HepG2 (cell line): ENCODE results near the gene TH. TPM values are rescaled to one million over a fixed set of nuclear protein-coding genes. Genes with fewer than 3 reads are reported as not detected.

ENCODE experiments used
- ATF7 ChIP-seq, 2 experiments: fragments of 450-650 bp in 1 of 2; sonication (generic) in 1 of 2; formaldehyde crosslinking in 1 of 2; IDR thresholded peaks; 2 replicates each; pipeline versions ENCODE4 v1.4.0 to v1.6.1; 2016 to 2020; ENCODE audit warnings: antibody characterized with exemption in 1 of 2, mild to moderate bottlenecking in 1 of 2, missing genetic modification reagents in 1 of 2
- FOXJ3 ChIP-seq: sonication (generic); formaldehyde crosslinking; IDR thresholded peaks from 2 replicates; pipeline ENCODE4 v1.4.0; 2020; ENCODE audit warnings: missing genetic modification reagents, mild to moderate bottlenecking, borderline replicate concordance
- MAF1 ChIP-seq: sonication (generic); formaldehyde crosslinking; IDR thresholded peaks from 2 replicates; pipeline ENCODE4 v1.5.0; 2020; ENCODE audit warnings: missing genetic modification reagents, borderline replicate concordance
- MTF2 ChIP-seq: sonication (generic); formaldehyde crosslinking; IDR thresholded peaks from 2 replicates; pipeline ENCODE4 v1.5.0; 2020; ENCODE audit warnings: missing genetic modification reagents, borderline replicate concordance
- ONECUT2 ChIP-seq: sonication (generic); formaldehyde crosslinking; IDR thresholded peaks from 2 replicates; pipeline ENCODE4 v1.4.0; 2020; ENCODE audit warnings: missing genetic modification reagents
- ZNF160 ChIP-seq: sonication (generic); formaldehyde crosslinking; IDR thresholded peaks from 2 replicates; pipeline ENCODE4 v1.8.0; 2022; ENCODE audit warnings: mild to moderate bottlenecking, inconsistent platforms, missing genetic modification reagents
- ZNF660 ChIP-seq: sonication (generic); formaldehyde crosslinking; IDR thresholded peaks from 2 replicates; pipeline ENCODE4 v1.5.1; 2020; ENCODE audit warnings: mild to moderate bottlenecking, low read depth, missing genetic modification reagents, borderline replicate concordance
- polyA plus RNA-seq, 8 experiments: library from polyadenylated mRNA; depleted of rRNA in 3 of 8; stranded (reverse) in 7 of 8; unstranded in 1 of 8; fragments of >200 nt; fragmentation: Illumina TruSeq in 4 of 8; extraction: Trizol in 4 of 8; gene quantifications; 2 replicates each; pipeline versions ENCODE4 v1.2.1 to v1.2.3, GENCODE V29; 2011 to 2016; ENCODE audit warnings: low read depth in 4 of 8, missing spikeins in 1 of 8, mixed read lengths in 1 of 8; ENCODE audit not compliant: insufficient read depth in 1 of 8
- total RNA-seq, 5 experiments: library from RNA; depleted of rRNA; stranded (reverse); fragments of >200 nt; fragmentation: Illumina TruSeq; extraction: Trizol; gene quantifications; 2 replicates each; pipeline ENCODE4 v1.2.3, GENCODE V29; 2016; ENCODE audit warnings: low read depth in 1 of 5
- TF ChIP-seq, protein P1 (sequence below): sonication (generic); formaldehyde crosslinking; IDR thresholded peaks from 2 replicates; pipeline ENCODE4 v1.4.0; 2020; ENCODE audit warnings: mild to moderate bottlenecking, missing genetic modification reagents
- TF ChIP-seq, protein P2 (sequence below): sonication (generic); formaldehyde crosslinking; IDR thresholded peaks from 2 replicates; pipeline ENCODE4 v1.9.0; 2021; ENCODE audit warnings: mild to moderate bottlenecking, missing genetic modification reagents
- TF ChIP-seq, protein P3 (sequence below): fragments of 450-650 bp; IDR thresholded peaks from 2 replicates; pipeline ENCODE4 v1.6.1; 2017
- TF ChIP-seq, protein P4 (sequence below): IDR thresholded peaks from 2 replicates; pipeline ENCODE4 v1.6.1; 2012; ENCODE audit warnings: low read depth, low read length, improper control_type of control experiment

TH gene
- total and polyA plus RNA-seq, 2 of the 13 experiments (the other 11 are each of a cell fraction or from before 2014, with no cell fraction given): 0.36 TPM; not detected in 1

DNA sequence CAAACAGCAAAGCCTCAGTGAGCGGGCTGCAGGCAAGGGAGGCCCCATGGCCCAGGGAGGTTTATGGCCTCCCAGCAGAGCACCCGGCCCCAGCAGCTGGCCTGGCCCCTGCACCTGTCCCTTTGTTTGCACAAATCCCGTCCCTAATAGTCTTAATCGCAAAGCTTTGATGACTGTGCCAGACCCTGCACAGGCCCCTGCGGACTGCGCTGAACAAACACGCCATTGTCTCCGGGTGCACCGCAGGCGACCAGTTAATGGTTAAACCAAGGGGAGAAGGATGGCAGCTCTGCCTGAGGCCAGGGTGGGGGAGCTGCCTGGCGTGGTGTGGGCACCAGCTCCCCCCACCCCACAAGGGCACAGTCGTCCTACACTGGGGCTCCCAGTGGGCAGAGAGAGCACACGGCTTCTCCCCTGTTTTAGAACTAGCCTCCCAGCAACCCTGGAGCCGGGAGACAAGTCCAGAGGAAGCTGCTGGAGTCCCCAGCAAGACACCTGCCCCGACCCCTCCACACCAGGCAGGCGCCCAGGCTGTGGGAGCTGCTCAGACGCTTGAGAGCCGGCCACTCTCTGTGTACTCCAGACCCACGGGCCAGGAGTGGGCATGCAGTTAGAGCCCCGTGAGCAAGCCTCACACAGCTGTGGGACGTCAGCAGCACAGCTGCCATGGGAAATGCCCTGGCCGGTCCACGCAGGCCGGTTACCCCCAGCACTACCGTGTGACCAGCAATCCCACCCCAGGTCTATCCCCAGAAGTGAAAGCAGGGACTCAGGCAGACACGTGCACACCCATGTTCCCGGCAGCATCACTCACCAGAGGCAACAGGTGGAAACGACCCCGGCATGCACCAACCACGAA, 39.7 kb upstream of the TH start (continued):
- TF ChIP-seq, protein P1, sequence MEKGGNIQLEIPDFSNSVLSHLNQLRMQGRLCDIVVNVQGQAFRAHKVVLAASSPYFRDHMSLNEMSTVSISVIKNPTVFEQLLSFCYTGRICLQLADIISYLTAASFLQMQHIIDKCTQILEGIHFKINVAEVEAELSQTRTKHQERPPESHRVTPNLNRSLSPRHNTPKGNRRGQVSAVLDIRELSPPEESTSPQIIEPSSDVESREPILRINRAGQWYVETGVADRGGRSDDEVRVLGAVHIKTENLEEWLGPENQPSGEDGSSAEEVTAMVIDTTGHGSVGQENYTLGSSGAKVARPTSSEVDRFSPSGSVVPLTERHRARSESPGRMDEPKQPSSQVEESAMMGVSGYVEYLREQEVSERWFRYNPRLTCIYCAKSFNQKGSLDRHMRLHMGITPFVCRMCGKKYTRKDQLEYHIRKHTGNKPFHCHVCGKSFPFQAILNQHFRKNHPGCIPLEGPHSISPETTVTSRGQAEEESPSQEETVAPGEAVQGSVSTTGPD (CRISPR knock-in tag): peak; percentile 83
- TF ChIP-seq ONECUT2 (CRISPR knock-in tag) (no peak; the same call in 1 of the 2 replicates), MTF2 (no peak), MAF1 (no peak), FOXJ3 (CRISPR knock-in tag) (peak; percentile 91; the same call in 1 of the 2 replicates), ZNF160 (0 out of 2 replicates have a peak, but pooled peaks have one; percentile 62), ATF7 (IDR thresholded peaks at IDR 0.05) (no peak), ATF7 (CRISPR knock-in tag; IDR thresholded peaks at IDR 0.05) (no peak; the same call in 1 of the 2 replicates), ZNF660 (CRISPR knock-in tag) (no peak)
- TF ChIP-seq, protein P2, sequence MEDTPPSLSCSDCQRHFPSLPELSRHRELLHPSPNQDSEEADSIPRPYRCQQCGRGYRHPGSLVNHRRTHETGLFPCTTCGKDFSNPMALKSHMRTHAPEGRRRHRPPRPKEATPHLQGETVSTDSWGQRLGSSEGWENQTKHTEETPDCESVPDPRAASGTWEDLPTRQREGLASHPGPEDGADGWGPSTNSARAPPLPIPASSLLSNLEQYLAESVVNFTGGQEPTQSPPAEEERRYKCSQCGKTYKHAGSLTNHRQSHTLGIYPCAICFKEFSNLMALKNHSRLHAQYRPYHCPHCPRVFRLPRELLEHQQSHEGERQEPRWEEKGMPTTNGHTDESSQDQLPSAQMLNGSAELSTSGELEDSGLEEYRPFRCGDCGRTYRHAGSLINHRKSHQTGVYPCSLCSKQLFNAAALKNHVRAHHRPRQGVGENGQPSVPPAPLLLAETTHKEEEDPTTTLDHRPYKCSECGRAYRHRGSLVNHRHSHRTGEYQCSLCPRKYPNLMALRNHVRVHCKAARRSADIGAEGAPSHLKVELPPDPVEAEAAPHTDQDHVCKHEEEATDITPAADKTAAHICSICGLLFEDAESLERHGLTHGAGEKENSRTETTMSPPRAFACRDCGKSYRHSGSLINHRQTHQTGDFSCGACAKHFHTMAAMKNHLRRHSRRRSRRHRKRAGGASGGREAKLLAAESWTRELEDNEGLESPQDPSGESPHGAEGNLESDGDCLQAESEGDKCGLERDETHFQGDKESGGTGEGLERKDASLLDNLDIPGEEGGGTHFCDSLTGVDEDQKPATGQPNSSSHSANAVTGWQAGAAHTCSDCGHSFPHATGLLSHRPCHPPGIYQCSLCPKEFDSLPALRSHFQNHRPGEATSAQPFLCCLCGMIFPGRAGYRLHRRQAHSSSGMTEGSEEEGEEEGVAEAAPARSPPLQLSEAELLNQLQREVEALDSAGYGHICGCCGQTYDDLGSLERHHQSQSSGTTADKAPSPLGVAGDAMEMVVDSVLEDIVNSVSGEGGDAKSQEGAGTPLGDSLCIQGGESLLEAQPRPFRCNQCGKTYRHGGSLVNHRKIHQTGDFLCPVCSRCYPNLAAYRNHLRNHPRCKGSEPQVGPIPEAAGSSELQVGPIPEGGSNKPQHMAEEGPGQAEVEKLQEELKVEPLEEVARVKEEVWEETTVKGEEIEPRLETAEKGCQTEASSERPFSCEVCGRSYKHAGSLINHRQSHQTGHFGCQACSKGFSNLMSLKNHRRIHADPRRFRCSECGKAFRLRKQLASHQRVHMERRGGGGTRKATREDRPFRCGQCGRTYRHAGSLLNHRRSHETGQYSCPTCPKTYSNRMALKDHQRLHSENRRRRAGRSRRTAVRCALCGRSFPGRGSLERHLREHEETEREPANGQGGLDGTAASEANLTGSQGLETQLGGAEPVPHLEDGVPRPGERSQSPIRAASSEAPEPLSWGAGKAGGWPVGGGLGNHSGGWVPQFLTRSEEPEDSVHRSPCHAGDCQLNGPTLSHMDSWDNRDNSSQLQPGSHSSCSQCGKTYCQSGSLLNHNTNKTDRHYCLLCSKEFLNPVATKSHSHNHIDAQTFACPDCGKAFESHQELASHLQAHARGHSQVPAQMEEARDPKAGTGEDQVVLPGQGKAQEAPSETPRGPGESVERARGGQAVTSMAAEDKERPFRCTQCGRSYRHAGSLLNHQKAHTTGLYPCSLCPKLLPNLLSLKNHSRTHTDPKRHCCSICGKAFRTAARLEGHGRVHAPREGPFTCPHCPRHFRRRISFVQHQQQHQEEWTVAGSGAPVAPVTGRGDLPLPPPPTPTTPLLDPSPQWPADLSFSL (CRISPR knock-in tag): no peak
- TF ChIP-seq, protein P3, sequence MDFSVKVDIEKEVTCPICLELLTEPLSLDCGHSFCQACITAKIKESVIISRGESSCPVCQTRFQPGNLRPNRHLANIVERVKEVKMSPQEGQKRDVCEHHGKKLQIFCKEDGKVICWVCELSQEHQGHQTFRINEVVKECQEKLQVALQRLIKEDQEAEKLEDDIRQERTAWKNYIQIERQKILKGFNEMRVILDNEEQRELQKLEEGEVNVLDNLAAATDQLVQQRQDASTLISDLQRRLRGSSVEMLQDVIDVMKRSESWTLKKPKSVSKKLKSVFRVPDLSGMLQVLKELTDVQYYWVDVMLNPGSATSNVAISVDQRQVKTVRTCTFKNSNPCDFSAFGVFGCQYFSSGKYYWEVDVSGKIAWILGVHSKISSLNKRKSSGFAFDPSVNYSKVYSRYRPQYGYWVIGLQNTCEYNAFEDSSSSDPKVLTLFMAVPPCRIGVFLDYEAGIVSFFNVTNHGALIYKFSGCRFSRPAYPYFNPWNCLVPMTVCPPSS: no peak
- TF ChIP-seq, protein P4, sequence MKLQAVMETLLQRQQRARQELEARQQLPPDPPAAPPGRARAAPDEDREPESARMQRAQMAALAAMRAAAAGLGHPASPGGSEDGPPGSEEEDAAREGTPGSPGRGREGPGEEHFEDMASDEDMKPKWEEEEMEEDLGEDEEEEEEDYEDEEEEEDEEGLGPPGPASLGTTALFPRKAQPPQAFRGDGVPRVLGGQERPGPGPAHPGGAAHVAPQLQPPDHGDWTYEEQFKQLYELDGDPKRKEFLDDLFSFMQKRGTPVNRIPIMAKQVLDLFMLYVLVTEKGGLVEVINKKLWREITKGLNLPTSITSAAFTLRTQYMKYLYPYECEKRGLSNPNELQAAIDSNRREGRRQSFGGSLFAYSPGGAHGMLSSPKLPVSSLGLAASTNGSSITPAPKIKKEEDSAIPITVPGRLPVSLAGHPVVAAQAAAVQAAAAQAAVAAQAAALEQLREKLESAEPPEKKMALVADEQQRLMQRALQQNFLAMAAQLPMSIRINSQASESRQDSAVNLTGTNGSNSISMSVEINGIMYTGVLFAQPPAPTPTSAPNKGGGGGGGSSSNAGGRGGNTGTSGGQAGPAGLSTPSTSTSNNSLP: peak; percentile 86; the same call in 1 of the 2 replicates
